Parathyroid adenoma (tissue), 2 donors: Measurements from ENCODE around the gene MYH6.
"Not testable (repeated sequence)": the region's sequence is repeated elsewhere in the genome, so short reads cannot be mapped to it uniquely, and the experiment has no call there.

Experiments used
- H2AFZ ChIP-seq: fragments of 300-600 bp; sonication (generic); one replicate; pipeline ENCODE4 v1.7.0; 2017; ENCODE audit warnings: antibody characterized with exemption, mild to moderate bottlenecking
- H3K27ac ChIP-seq: fragments of 300-600 bp; sonication (generic); one replicate; pipeline ENCODE4 v1.7.0; 2017
- H3K27me3 ChIP-seq: fragments of 300-600 bp; sonication (generic); one replicate; pipeline ENCODE4 v1.7.0; 2017; ENCODE audit warnings: low read length; ENCODE audit not compliant: control insufficient read depth, insufficient read depth
- H3K36me3 ChIP-seq: fragments of 300-600 bp; sonication (generic); one replicate; pipeline ENCODE4 v1.7.0; 2017; ENCODE audit warnings: low read length; ENCODE audit not compliant: control insufficient read depth, insufficient read depth
- H3K4me1 ChIP-seq: fragments of 300-600 bp; sonication (generic); one replicate; pipeline ENCODE4 v1.7.0; 2017; ENCODE audit warnings: control low read depth
- H3K4me2 ChIP-seq: fragments of 300-600 bp; sonication (generic); one replicate; pipeline ENCODE4 v1.7.0; 2017; ENCODE audit warnings: low read length
- H3K4me3 ChIP-seq: fragments of 300-600 bp; sonication (generic); one replicate; pipeline ENCODE4 v1.7.0; 2017; ENCODE audit warnings: low read depth, low read length
- H3K79me2 ChIP-seq: fragments of 300-600 bp; sonication (generic); one replicate; pipeline ENCODE4 v1.7.0; 2017; ENCODE audit warnings: control low read depth
- H3K9ac ChIP-seq: fragments of 300-600 bp; sonication (generic); one replicate; pipeline ENCODE4 v1.7.0; 2017; ENCODE audit warnings: mild to moderate bottlenecking
- H3K9me3 ChIP-seq: fragments of 300-600 bp; sonication (generic); one replicate; pipeline ENCODE4 v1.7.0; 2017; ENCODE audit warnings: low read length; ENCODE audit not compliant: control insufficient read depth
- TF ChIP-seq, protein P1 (sequence below): fragments of 300-600 bp; sonication (generic); IDR thresholded peaks from one replicate; pipeline ENCODE4 v1.7.0; 2017; ENCODE audit warnings: antibody characterized with exemption, mild to moderate bottlenecking
- donor health status: primary hyperparathyroidism.

MYH6 gene

DNA sequence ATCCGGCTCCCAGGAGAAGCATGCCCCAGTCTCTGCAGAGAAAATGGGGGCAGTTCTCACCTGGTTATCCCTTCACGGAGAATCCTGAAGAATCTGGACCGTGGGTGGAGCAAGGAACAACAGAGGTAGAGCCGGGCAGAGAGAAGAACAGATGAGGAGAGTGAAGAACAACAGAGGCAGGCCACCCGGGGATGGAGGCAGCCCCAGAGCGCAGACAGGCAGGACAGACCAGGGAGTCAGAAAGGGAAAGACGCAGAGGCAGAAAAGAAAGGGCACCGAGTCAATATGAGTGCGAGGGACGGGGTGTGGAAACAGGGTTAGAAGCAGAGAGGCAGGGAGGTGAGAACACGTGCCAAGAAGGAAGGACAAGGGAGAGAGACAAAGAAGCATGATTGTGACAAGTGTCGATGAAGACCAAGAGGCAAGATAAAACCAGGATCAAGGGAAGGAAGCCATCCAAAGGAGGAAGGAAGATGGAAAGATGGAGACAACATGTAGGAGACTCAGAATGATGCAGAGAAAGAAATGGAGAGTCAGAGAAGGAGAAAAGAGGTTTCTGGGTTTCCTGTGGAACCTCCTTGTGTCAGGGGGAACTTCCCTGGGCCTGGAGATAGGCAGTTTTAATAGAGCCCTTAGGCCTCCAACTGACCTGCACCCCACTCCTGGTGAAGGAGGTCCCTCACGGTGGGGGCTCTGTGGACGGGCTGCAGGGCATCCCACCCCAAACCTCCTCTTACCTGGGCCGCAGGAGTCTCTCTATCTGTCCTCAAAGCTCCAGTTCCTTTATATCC lies at the start of gene MYH6:
Gene MYH6, minus strand, starts transcription at position 758 of the 791 bp plus-strand sequence. CDS start 1,050 bp downstream, outside the sequence.
- no peak within 1 kb of the TSS for H3K4me2 ChIP-seq
- TF ChIP-seq, protein P1, sequence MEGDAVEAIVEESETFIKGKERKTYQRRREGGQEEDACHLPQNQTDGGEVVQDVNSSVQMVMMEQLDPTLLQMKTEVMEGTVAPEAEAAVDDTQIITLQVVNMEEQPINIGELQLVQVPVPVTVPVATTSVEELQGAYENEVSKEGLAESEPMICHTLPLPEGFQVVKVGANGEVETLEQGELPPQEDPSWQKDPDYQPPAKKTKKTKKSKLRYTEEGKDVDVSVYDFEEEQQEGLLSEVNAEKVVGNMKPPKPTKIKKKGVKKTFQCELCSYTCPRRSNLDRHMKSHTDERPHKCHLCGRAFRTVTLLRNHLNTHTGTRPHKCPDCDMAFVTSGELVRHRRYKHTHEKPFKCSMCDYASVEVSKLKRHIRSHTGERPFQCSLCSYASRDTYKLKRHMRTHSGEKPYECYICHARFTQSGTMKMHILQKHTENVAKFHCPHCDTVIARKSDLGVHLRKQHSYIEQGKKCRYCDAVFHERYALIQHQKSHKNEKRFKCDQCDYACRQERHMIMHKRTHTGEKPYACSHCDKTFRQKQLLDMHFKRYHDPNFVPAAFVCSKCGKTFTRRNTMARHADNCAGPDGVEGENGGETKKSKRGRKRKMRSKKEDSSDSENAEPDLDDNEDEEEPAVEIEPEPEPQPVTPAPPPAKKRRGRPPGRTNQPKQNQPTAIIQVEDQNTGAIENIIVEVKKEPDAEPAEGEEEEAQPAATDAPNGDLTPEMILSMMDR, result no peak
- H3K36me3 ChIP-seq, result no peaks in the 10 kb centered on the region
- H3K79me2 ChIP-seq, result no peaks in the 10 kb centered on the region
- no peak within 1 kb of the TSS for H3K27ac ChIP-seq
- no peak within 1 kb of the TSS for H3K4me3 ChIP-seq
- H3K9ac ChIP-seq, result no peak within 1 kb of the TSS
- H3K27me3 ChIP-seq, result no peaks in the 10 kb centered on the region
- no peaks in the 10 kb centered on the region for H3K9me3 ChIP-seq
- H2AFZ ChIP-seq, result no peak within 1 kb of the TSS
- no peaks in the 10 kb centered on the region for H3K4me1 ChIP-seq

DNA sequence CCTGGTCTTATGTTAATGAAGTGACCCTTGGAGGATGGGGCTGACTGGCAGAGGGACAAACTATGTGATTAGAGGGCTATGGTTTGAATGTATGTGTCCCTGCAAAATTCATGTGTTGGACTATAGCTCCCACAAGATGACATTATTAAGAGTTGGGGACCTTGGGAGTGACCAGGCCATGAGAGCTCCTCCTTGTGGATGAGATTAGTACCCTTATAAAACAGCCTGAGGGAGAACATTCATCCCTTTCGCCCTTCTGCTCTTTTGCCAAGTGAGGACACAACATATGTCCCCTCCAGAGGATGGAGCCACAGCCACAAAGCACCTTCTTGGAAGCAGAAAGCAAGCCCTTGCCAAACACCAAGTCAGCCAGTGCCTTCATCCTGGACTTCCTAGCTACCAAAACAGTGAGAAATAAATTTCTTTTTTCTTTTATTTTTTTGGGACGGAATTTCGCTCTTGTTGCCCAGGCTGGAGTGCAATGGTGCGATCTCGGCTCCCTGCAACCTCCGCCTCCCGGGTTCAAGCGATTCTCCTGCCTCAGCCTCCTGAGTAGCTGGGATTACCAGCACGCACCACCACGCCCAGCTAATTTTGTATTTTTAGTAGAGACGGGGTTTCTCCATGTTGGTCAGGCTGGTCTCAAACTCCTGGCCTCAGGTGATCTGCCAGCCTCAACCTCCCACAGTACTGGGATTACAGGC lies 49.0 kb upstream of the MYH6 start:
- H3K27ac ChIP-seq, H3K79me2 ChIP-seq, H3K27me3 ChIP-seq: not testable (repeated sequence)

DNA sequence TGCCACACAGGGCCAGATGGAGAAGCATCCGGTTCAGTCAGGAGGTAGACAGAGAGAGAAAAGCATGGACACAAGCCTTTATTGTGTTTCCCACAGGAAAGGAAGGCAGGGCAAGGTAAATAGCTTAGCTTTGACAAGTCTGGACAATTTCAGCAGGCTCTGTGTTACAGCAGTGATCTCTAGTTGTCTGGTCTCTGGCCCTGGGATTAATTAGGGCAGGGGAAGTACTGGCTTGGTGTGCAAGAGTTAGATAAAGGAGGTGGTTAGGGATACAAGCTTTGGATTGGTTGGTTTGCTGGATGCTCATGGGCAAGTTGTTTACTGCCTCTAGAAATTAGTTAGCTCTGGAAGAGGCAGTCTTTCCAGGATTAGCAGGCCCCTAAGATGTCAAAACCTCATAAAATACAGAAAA lies 46.4 kb upstream of the MYH6 start:
- Histone ChIP-seq H3K27me3 (no peaks in the 10 kb centered on the region), H3K36me3 (no peaks in the 10 kb centered on the region), H3K4me1 (no peaks in the 10 kb centered on the region), H3K4me2 (no peak overlapping the region), H3K27ac (no peak overlapping the region), H3K9ac (no peak overlapping the region), H3K79me2 (no peaks in the 10 kb centered on the region), H2AFZ (no peak overlapping the region), H3K4me3 (no peak overlapping the region), H3K9me3 (no peaks in the 10 kb centered on the region)
- TF ChIP-seq, protein P1, result no peak

More for the DNA sequence above, 49.0 kb upstream of the MYH6 start:
- H3K9me3 ChIP-seq, H2AFZ ChIP-seq, H3K9ac ChIP-seq, H3K36me3 ChIP-seq, H3K4me1 ChIP-seq, H3K4me3 ChIP-seq, H3K4me2 ChIP-seq: not testable (repeated sequence)

DNA sequence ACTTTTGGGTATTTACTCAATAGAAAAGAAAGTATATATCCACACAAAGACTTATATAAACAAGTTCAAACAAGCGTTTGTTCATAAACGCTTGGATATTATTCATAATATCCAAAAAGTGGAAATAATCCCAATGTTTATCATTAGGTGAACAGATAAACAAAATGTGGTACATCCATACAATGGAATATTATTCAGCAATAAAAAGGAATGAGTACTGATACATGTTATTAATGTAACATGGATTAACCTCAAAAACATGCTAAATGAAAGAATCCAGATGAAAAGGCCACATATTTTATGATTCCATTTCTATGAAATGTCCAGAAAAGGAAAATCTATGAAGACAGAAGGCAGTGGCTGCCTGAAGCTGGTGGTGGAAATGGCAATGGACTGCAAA lies 44.2 kb upstream of the MYH6 start:
- H3K79me2 ChIP-seq, result no peaks in the 10 kb centered on the region
- H3K4me1 ChIP-seq, result no peaks in the 10 kb centered on the region
- no peak overlapping the region for H2AFZ ChIP-seq
- H3K27ac ChIP-seq, result no peak overlapping the region
- H3K36me3 ChIP-seq, result no peaks in the 10 kb centered on the region
- H3K4me3 ChIP-seq, result no peak overlapping the region
- TF ChIP-seq, protein P1, result no peak
- H3K4me2 ChIP-seq, result no peak overlapping the region
- no peaks in the 10 kb centered on the region for H3K9me3 ChIP-seq
- no peaks in the 10 kb centered on the region for H3K27me3 ChIP-seq
- no peak overlapping the region for H3K9ac ChIP-seq

DNA sequence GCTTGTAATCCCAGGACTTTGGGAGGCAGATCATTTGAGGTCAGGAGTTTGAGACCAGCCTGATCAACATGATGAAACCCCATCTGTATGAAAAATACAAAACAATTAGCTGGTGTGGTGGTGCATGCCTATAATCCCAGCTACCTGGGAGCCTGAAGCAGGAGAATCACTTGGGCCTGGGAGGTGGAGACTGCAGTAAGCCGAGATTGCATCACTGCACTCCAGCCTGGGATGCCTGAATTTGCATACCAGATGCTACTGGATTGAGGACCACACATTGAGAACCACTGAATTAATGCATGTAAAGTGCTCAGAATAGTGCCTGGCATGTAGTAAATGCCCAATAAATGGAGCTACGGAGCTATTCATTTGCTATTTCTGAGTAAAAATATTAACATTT lies 42.3 kb upstream of the MYH6 start:
- Histone ChIP-seq H3K27ac (no peak overlapping the region), H2AFZ (no peak overlapping the region), H3K9ac (no peak overlapping the region), H3K36me3 (no peaks in the 10 kb centered on the region), H3K27me3 (no peaks in the 10 kb centered on the region), H3K4me2 (no peak overlapping the region), H3K4me1 (no peaks in the 10 kb centered on the region), H3K79me2 (no peaks in the 10 kb centered on the region), H3K4me3 (no peak overlapping the region), H3K9me3 (no peaks in the 10 kb centered on the region)
- TF ChIP-seq, protein P1, result no peak
